Left hindlimb (tissue), 1 donor: ENCODE measurements around the gene AGAP1.

Source experiments
- DNase-seq: peaks from one replicate; pipeline ENCODE4 v3.0.0-alpha.2; 2018

AGAP1 gene

GRCh38 chr2:236021499-236022057, 527.7 kb downstream of the AGAP1 start:
- DNase-seq = no peak

GRCh38 chr2:236022128-236022527, 528.3 kb downstream of the AGAP1 start:
- DNase-seq = no peak

GRCh38 chr2:236025892-236026291, 532.0 kb downstream of the AGAP1 start:
- no peak for DNase-seq

- DNase-seq = no peak
These were observed 533.0 kb downstream of the AGAP1 start for GRCh38 chr2:236026841-236027240.

- no peak for DNase-seq
These were observed 534.2 kb downstream of the AGAP1 start for GRCh38 chr2:236028066-236028465.

GRCh38 chr2:236033462-236033861, 539.6 kb downstream of the AGAP1 start:
- DNase-seq = no peak

- no peak for DNase-seq
These were observed 541.1 kb downstream of the AGAP1 start for GRCh38 chr2:236034974-236035373.

- DNase-seq = no peak
These were observed 542.2 kb downstream of the AGAP1 start for GRCh38 chr2:236036045-236036444.

- DNase-seq = no peak
These were observed 544.3 kb downstream of the AGAP1 start for GRCh38 chr2:236038096-236038495.

- no peak for DNase-seq
These were observed 546.9 kb downstream of the AGAP1 start for GRCh38 chr2:236040600-236041328.

- no peak for DNase-seq
These were observed 547.8 kb downstream of the AGAP1 start for GRCh38 chr2:236041616-236042015.

GRCh38 chr2:236042087-236042486, 548.2 kb downstream of the AGAP1 start:
- no peak for DNase-seq

- DNase-seq = no peak
These were observed 550.3 kb downstream of the AGAP1 start for GRCh38 chr2:236044191-236044590.

- DNase-seq = no peak
These were observed 551.7 kb downstream of the AGAP1 start for GRCh38 chr2:236045251-236046235.

- no peak for DNase-seq
These were observed 552.9 kb downstream of the AGAP1 start for GRCh38 chr2:236046715-236047114.

- no peak for DNase-seq
These were observed 553.3 kb downstream of the AGAP1 start for GRCh38 chr2:236047176-236047575.

- DNase-seq = no peak
These were observed 554.2 kb downstream of the AGAP1 start for GRCh38 chr2:236047886-236048540.

GRCh38 chr2:236049981-236050380, 556.1 kb downstream of the AGAP1 start:
- DNase-seq = no peak

GRCh38 chr2:236051351-236051750, 557.5 kb downstream of the AGAP1 start:
- DNase-seq = no peak

GRCh38 chr2:236051806-236052205, 558.0 kb downstream of the AGAP1 start:
- no peak for DNase-seq

- DNase-seq = no peak
These were observed 558.4 kb downstream of the AGAP1 start for GRCh38 chr2:236052206-236052605.

- DNase-seq = no peak
These were observed 559.3 kb downstream of the AGAP1 start for GRCh38 chr2:236052926-236053821.
